ENCODE results near the gene ACSBG1.

The ACSBG1 gene

DNA sequence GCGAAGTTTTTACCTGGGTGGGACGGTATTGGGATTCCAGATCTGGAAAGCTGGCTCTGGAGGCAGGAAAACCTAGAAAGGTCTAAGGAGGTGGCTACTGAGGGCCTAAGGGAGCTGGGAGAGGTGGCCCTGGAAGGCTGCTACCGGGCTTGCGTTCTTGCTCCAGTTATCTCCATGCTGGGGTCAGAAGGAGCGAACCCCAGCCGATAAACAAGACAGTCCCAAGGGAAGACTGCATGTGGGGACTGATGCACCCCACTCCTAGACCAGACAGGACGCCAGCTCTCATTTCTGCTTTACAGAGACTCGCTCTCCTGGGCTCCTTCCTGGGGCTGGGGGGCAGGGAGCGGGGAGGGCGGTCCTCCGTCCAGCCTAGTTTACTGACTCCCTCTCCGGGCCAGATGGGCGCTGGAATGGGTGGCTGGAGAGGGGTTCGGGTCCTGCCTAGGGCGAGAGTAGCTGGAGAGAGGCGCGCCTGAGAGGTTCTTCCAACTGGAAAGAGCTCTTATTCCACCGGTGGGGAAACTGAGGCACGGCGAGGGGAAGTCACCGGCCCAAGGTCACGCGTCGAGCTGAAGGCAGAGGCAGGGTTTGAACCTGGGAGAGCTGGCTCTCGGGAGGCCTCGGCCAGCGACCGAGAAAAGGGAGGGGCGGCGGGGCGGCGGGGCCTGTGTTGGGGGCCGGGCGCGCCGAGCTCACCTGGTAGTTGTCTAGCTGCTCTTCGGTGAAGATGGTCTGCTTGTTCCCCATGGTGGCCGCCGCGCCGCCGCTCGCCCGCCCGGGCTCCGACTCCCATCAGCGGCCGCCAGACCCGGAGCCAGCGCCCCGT lies 103.7 kb downstream of the ACSBG1 start:
- DNase-seq (ENCODE audit: low spot score), result peak; percentile 21

DNA sequence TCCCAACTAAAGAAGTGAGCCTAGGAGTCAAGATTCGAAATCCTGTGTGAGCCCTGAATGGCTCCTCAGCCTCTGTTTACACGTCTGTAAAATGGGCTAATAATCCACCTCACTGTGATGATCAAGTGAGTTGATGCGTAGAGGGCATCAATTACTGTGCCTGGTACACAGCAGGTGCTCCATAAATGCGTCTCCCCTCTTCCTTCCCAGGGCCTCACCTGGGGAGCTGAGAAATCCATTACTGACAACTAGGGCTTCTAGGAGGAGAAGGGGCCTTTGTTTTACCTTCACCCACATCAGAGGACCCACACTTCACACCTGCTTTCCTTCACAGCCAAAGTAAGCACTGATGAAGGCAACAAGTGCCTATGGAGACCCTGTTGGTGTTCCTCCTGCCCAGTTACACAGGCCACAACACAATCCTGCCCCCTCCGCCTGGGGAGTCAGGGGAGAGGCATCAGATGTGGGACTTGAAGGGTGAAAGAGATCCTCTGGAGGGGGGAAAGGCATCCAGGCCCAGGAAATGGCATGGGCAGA lies 104.5 kb downstream of the ACSBG1 start:
- DNase-seq (ENCODE audit: low spot score), result no peak

DNA sequence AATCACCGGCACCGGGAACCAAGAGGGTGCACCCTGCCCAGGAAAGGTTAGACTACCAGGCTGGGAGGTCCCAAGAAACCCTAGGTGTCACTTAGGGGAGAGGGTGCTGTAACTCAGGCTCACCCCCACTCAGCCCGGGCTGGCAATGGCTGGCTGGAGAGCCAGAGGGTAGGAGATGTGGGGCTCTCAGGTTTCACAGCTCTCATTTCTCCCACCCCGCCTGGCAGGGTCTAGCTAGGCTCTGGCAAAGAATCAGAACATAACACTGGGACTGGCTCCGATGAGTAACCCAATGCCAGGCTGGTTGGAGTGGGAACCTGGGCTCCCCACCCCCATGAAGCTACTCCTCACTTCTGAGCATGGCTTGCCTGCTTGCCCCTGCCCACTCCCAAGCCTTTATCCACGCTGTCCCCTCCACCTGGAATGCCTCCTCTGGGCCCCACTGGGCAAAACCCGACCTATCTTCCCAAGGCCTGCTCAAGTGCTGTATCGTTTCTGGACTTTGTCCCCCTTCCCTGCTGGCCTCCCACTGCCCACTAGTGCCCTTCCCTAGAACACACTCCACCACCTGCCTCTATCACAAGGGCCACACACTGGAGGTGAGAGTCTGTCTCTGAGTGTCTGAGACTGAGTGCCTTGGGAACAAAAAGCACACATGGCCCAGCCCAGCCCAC lies 105.2 kb downstream of the ACSBG1 start:
- DNase-seq (ENCODE audit: low spot score), result no peak

DNA sequence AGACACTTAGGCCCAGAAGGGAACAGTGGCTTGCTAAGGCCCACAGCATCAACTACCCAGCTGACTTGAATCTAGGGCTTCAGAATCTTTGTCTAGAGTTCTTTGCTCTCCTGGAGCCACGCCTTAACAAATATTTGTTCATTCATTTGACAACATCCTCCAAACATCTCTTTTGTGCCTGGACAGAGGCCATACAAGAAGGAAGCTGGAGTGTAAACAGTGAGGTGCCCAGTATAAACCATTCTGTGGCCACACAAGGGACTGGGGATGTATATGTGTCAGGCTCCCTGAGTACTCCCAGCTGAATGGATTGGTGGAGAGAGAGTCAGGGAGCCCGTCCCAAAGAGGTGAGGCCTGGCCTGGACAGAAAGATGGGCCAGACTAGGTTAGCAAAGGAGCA lies 106.5 kb downstream of the ACSBG1 start:
- DNase-seq (ENCODE audit: low spot score), result no peak

DNA sequence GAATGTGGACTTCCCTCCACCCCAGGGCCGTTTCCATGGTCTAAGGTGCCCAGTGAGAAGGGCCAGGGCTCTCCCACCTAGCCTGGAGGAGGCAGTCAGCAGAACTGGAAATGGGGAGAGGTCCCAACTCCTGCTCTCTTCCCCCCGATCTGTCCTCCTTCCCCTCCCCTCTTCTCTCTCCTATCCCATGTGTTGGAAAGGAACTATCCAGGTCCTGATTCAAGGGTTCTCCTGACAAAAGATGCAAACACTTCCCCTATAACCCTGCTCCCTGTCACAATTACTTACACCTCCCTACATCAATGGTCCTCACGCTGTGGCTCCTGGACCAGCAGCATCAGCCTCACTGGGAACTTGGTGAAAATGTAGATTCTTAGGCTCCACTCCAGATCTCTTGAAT lies 109.1 kb downstream of the ACSBG1 start:
- no peak for DNase-seq (ENCODE audit: low spot score)

DNA sequence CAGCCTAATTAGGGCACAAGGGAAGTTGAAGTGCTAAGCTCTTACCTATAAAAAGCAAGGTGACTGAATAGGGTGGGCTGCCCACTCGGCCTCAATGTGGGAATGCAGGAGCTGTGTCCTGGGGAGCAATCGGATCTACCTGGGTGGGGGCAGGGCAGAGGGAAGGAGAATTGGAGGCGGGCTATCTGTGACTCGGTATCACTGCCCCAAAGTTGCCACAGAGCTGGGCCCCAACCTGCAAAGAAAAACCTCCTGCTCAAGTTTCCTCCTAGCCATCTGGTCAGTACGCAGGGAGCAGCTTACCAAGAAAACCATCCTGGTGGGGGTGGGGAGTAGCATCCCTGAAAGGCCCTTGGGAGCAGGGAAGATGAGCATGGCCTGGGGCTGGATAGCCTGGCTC lies 113.8 kb downstream of the ACSBG1 start:
- DNase-seq (ENCODE audit: low spot score), result no peak
